OCI-LY1 (cell line): ENCODE data around the gene SBSN.

ENCODE experiments used
- H2AFZ ChIP-seq: fragments of 200-600 bp; sonication (generic), shearing (Covaris generic); 2 replicates; pipeline ENCODE4 v1.6.0; 2014; ENCODE audit warnings: antibody characterized with exemption, mild to moderate bottlenecking, low read length
- H3F3A ChIP-seq: fragments of 200-600 bp; sonication (generic), shearing (Covaris generic); 2 replicates; pipeline ENCODE4 v1.6.0; 2014; ENCODE audit warnings: mild to moderate bottlenecking, antibody characterized with exemption, low read length, moderate library complexity; ENCODE audit not compliant: insufficient read depth
- H3K27ac ChIP-seq: fragments of 200-600 bp; sonication (generic); 2 replicates; pipeline ENCODE4 v1.5.1; 2014; ENCODE audit warnings: low read length, mixed run types, mild to moderate bottlenecking, low read depth; ENCODE audit not compliant: poor library complexity, severe bottlenecking
- H3K27me3 ChIP-seq: fragments of 200-600 bp; sonication (generic); 2 replicates; pipeline ENCODE4 v1.6.0; 2014; ENCODE audit warnings: antibody characterized with exemption, mild to moderate bottlenecking, low read length, moderate library complexity; ENCODE audit not compliant: insufficient read depth
- H3K36me3 ChIP-seq: fragments of 200-600 bp; sonication (generic); 2 replicates; pipeline ENCODE4 v1.6.1; 2014; ENCODE audit warnings: mild to moderate bottlenecking, antibody characterized with exemption, low read length, moderate library complexity, mixed read lengths; ENCODE audit not compliant: insufficient read depth
- H3K4me1 ChIP-seq: fragments of 200-600 bp; sonication (generic); 2 replicates; pipeline ENCODE4 v1.5.1; 2014; ENCODE audit warnings: mild to moderate bottlenecking, low read length, moderate library complexity; ENCODE audit not compliant: insufficient read depth, severe bottlenecking
- H3K4me2 ChIP-seq: fragments of 200-600 bp; sonication (generic), shearing (Covaris generic); 2 replicates; pipeline ENCODE4 v1.6.1; 2014; ENCODE audit warnings: low read length
- H3K4me3 ChIP-seq: fragments of 200-600 bp; sonication (generic); 2 replicates; pipeline ENCODE4 v1.5.1; 2014; ENCODE audit warnings: low read length, low read depth, mild to moderate bottlenecking, mixed read lengths; ENCODE audit not compliant: poor library complexity, severe bottlenecking
- H3K79me2 ChIP-seq: fragments of 200-600 bp; shearing (Covaris generic); 2 replicates; pipeline ENCODE4 v1.6.1; 2016; ENCODE audit warnings: mixed run types, low read length, mixed read lengths; ENCODE audit not compliant: insufficient read depth
- H3K9ac ChIP-seq: fragments of 200-600 bp; sonication (generic), shearing (Covaris generic); 2 replicates; pipeline ENCODE4 v1.6.1; 2014; ENCODE audit warnings: mild to moderate bottlenecking, low read length, mixed read lengths
- H3K9me2 ChIP-seq: fragments of 200-600 bp; sonication (generic), shearing (Covaris generic); 2 replicates; pipeline ENCODE4 v1.6.1; 2014; ENCODE audit warnings: low read depth, mild to moderate bottlenecking, low read length, mixed read lengths
- H3K9me3 ChIP-seq: fragments of 200-600 bp; shearing (Covaris generic); 2 replicates; pipeline ENCODE4 v1.6.1; 2014; ENCODE audit warnings: low read length, mixed read lengths
- H4K20me1 ChIP-seq: fragments of 200-600 bp; sonication (generic), shearing (Covaris generic); 2 replicates; pipeline ENCODE4 v1.6.0; 2016; ENCODE audit warnings: mild to moderate bottlenecking, low read length; ENCODE audit not compliant: insufficient read depth
- CTCF ChIP-seq: fragments of 200-600 bp; sonication (generic), shearing (Covaris generic); IDR thresholded peaks from 2 replicates; pipeline ENCODE4 v1.5.1; 2017; ENCODE audit warnings: mild to moderate bottlenecking, antibody characterized with exemption, low read length, moderate library complexity, mixed read lengths
- EZH2 ChIP-seq: fragments of 200-600 bp; sonication (generic), shearing (Covaris generic); IDR thresholded peaks from 2 replicates; pipeline ENCODE4 v1.8.0; 2017; ENCODE audit warnings: borderline replicate concordance, mixed run types, mild to moderate bottlenecking, antibody characterized with exemption, low read length, moderate library complexity, mixed read lengths

Gene SBSN

GRCh38 chr19:35562776-35563175 is 34.7 kb upstream of the SBSN start:
- no peak overlapping the region for H2AFZ ChIP-seq
- H4K20me1 ChIP-seq, result no peaks in the 10 kb centered on the region
- TF ChIP-seq EZH2 (no peak), CTCF (no peak)
- H3K4me1 ChIP-seq, result peaks cover 11% of the 10 kb centered on the region
- no peaks in the 10 kb centered on the region for H3K36me3 ChIP-seq
- no peaks in the 10 kb centered on the region for H3K79me2 ChIP-seq
- H3K9me3 ChIP-seq, result no peaks in the 10 kb centered on the region
- no peaks in the 10 kb centered on the region; the same call in none of the 2 replicates for H3K27me3 ChIP-seq
- H3K9me2 ChIP-seq, result no peaks in the 10 kb centered on the region
- H3K9ac ChIP-seq, result no peak overlapping the region
- no peaks in the 10 kb centered on the region for H3F3A ChIP-seq
- H3K4me3 ChIP-seq, result no peak overlapping the region
- no peak overlapping the region for H3K4me2 ChIP-seq
- no peak overlapping the region for H3K27ac ChIP-seq

GRCh38 chr19:35562336-35562735 is 34.2 kb upstream of the SBSN start:
- no peak overlapping the region for H3K4me2 ChIP-seq
- H3F3A ChIP-seq, result no peaks in the 10 kb centered on the region
- H3K79me2 ChIP-seq, result no peaks in the 10 kb centered on the region
- H3K36me3 ChIP-seq, result no peaks in the 10 kb centered on the region
- peaks cover 11% of the 10 kb centered on the region for H3K4me1 ChIP-seq
- H2AFZ ChIP-seq, result no peak overlapping the region
- no peak overlapping the region for H3K9ac ChIP-seq
- no peak overlapping the region for H3K4me3 ChIP-seq
- no peaks in the 10 kb centered on the region for H4K20me1 ChIP-seq
- TF ChIP-seq EZH2 (no peak), CTCF (no peak)
- no peaks in the 10 kb centered on the region for H3K9me3 ChIP-seq
- no peaks in the 10 kb centered on the region; the same call in none of the 2 replicates for H3K27me3 ChIP-seq
- H3K27ac ChIP-seq, result no peak overlapping the region
- H3K9me2 ChIP-seq, result no peaks in the 10 kb centered on the region

GRCh38 chr19:35561436-35561835 is 33.3 kb upstream of the SBSN start:
- Histone ChIP-seq H3K4me2 (no peak overlapping the region), H3K36me3 (no peaks in the 10 kb centered on the region), H3K9me3 (no peaks in the 10 kb centered on the region), H3F3A (no peaks in the 10 kb centered on the region), H3K27me3 (no peaks in the 10 kb centered on the region; the same call in none of the 2 replicates), H3K9ac (no peak overlapping the region), H4K20me1 (no peaks in the 10 kb centered on the region), H3K79me2 (no peaks in the 10 kb centered on the region), H2AFZ (no peak overlapping the region), H3K9me2 (no peaks in the 10 kb centered on the region), H3K27ac (no peak overlapping the region), H3K4me3 (no peak overlapping the region), H3K4me1 (peaks cover 11% of the 10 kb centered on the region)
- TF ChIP-seq EZH2, result no peak
- TF ChIP-seq CTCF, result no peak
